ENCODE data around the gene LAMP1.

The LAMP1 gene

GRCh38 chr13:113273851-113274590 lies 23.0 kb upstream of the LAMP1 start:
- no peaks in the 10 kb centered on the region for H3K36me3 ChIP-seq (ENCODE audit: control insufficient read depth, low read length)
- no peak overlapping the region for H3K4me3 ChIP-seq (ENCODE audit: low read length)
- no peaks in the 10 kb centered on the region for H3K79me2 ChIP-seq (ENCODE audit: control insufficient read depth, low read length)
- H3F3A ChIP-seq (ENCODE audit: control insufficient read depth, insufficient read depth) = no peaks in the 10 kb centered on the region
- no peaks in the 10 kb centered on the region for H4K20me1 ChIP-seq (ENCODE audit: control insufficient read depth, insufficient read depth, low read depth, low read length)
- H3K27me3 ChIP-seq (ENCODE audit: control insufficient read depth, low read length) = no peaks in the 10 kb centered on the region
- no peak overlapping the region for H3K27ac ChIP-seq (ENCODE audit: low read depth, low read length)
- peaks cover 5% of the 10 kb centered on the region for H3K4me1 ChIP-seq (ENCODE audit: control insufficient read depth, low read length)
- H3K9me3 ChIP-seq (ENCODE audit: control insufficient read depth, insufficient read depth, low read length) = no peaks in the 10 kb centered on the region
- H3K9me2 ChIP-seq (replicated peaks; ENCODE audit: control insufficient read depth, low read length) = no peaks in the 10 kb centered on the region
- TF ChIP-seq EZH2phosphoT487 (IDR thresholded peaks at IDR 0.05; ENCODE audit: borderline replicate concordance, low read length) (no peak), CTCF (IDR thresholded peaks at IDR 0.05; ENCODE audit: low read depth, low read length, poor library complexity, severe bottlenecking) (no peak)
- no peak overlapping the region for H3K4me2 ChIP-seq (ENCODE audit: low read length)

GRCh38 chr13:113274721-113275120 lies 22.3 kb upstream of the LAMP1 start:
- Histone ChIP-seq H3K79me2 (ENCODE audit: control insufficient read depth, low read length) (no peaks in the 10 kb centered on the region), H3K4me3 (ENCODE audit: low read length) (no peak overlapping the region), H3K4me2 (ENCODE audit: low read length) (no peak overlapping the region), H3K9me3 (ENCODE audit: control insufficient read depth, insufficient read depth, low read length) (no peaks in the 10 kb centered on the region), H3K36me3 (ENCODE audit: control insufficient read depth, low read length) (no peaks in the 10 kb centered on the region), H3K27me3 (ENCODE audit: control insufficient read depth, low read length) (no peaks in the 10 kb centered on the region), H3K9me2 (replicated peaks; ENCODE audit: control insufficient read depth, low read length) (no peaks in the 10 kb centered on the region), H4K20me1 (ENCODE audit: control insufficient read depth, insufficient read depth, low read depth, low read length) (no peaks in the 10 kb centered on the region), H3K27ac (ENCODE audit: low read depth, low read length) (no peak overlapping the region), H3F3A (ENCODE audit: control insufficient read depth, insufficient read depth) (no peaks in the 10 kb centered on the region), H3K4me1 (ENCODE audit: control insufficient read depth, low read length) (peaks cover 5% of the 10 kb centered on the region)
- TF ChIP-seq CTCF (IDR thresholded peaks at IDR 0.05; ENCODE audit: low read depth, low read length, poor library complexity, severe bottlenecking) (no peak), EZH2phosphoT487 (IDR thresholded peaks at IDR 0.05; ENCODE audit: borderline replicate concordance, low read length) (no peak)

GRCh38 chr13:113275387-113275786 lies 21.7 kb upstream of the LAMP1 start:
- no peak overlapping the region for H3K27ac ChIP-seq (ENCODE audit: low read depth, low read length)
- no peaks in the 10 kb centered on the region for H4K20me1 ChIP-seq (ENCODE audit: control insufficient read depth, insufficient read depth, low read depth, low read length)
- no peaks in the 10 kb centered on the region for H3F3A ChIP-seq (ENCODE audit: control insufficient read depth, insufficient read depth)
- TF ChIP-seq CTCF (IDR thresholded peaks at IDR 0.05; ENCODE audit: low read depth, low read length, poor library complexity, severe bottlenecking) (peak; percentile 67), EZH2phosphoT487 (IDR thresholded peaks at IDR 0.05; ENCODE audit: borderline replicate concordance, low read length) (no peak)
- H3K4me3 ChIP-seq (ENCODE audit: low read length) = no peak overlapping the region
- no peaks in the 10 kb centered on the region for H3K79me2 ChIP-seq (ENCODE audit: control insufficient read depth, low read length)
- H3K9me2 ChIP-seq (replicated peaks; ENCODE audit: control insufficient read depth, low read length) = no peaks in the 10 kb centered on the region
- H3K4me2 ChIP-seq (ENCODE audit: low read length) = 0 out of 2 replicates have a peak overlapping the region, but pooled peaks have one; percentile 35
- H3K36me3 ChIP-seq (ENCODE audit: control insufficient read depth, low read length) = no peaks in the 10 kb centered on the region
- no peaks in the 10 kb centered on the region for H3K27me3 ChIP-seq (ENCODE audit: control insufficient read depth, low read length)
- peaks cover 5% of the 10 kb centered on the region for H3K4me1 ChIP-seq (ENCODE audit: control insufficient read depth, low read length)
- no peaks in the 10 kb centered on the region for H3K9me3 ChIP-seq (ENCODE audit: control insufficient read depth, insufficient read depth, low read length)

All from DOHH2 (cell line).